HG03064 (cell line): ENCODE results near the gene CYSRT1.

Experiments
- ATAC-seq: cut with Tn5 transposase; IDR thresholded peaks from one replicate; pipeline ENCODE4 v1.9.1; 2021; ENCODE audit warnings: low read depth; ENCODE audit not compliant: unreplicated experiment

Gene CYSRT1

DNA sequence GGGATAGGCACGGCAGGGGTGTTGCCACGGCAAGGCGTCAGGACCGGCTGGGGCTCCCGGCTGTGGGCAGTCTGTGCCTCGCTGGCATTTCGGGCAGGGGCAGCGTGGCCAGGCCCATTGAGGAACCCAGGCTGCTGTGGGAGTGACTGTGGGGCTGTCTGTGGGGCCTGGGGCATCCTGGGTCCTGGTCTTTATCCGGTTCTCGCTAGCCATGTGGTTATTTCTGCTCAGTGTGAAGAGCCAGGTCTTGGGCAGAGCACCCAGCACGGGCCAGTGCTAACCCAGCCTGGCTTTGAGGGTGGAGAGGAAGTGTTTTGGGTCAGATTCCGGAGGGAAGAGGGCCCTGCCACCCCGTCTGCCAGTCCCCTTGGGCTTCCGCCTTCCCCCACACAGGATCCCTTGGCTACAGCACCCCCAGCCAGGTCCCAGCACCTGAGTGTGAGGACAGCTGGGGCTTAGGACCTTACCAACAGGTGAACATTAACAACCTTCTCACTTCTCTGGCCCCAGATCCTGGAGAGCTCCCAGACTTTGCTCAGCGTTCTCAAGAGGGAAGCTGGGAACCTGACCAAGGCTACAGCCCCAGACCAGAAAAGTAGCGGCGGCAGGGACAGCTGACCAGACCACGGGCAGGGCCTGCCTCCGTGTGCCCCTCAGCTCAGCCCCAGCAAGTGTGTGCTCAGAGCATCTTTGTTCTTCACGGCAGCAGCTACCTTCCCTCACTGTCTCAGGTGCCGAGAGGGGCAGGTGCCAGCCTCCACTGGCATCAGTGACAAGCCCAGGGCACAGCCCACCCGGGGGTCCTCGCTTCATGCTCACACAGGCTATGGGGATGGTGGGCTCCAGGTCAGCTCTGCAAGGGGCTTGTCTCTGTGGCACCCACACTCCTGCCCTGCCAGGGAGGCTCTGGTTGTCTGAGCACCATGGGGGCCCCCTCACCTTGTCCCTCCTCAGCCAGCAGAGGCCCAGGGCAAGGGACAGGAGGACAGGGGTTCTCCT is 35.4 kb upstream of the CYSRT1 start:
- no peak for ATAC-seq

- ATAC-seq: no peak
Observed at GRCh38 chr9:137190315-137190856, 34.6 kb upstream of the CYSRT1 start.

GRCh38 chr9:137191245-137191644 is 33.7 kb upstream of the CYSRT1 start:
- no peak for ATAC-seq

DNA sequence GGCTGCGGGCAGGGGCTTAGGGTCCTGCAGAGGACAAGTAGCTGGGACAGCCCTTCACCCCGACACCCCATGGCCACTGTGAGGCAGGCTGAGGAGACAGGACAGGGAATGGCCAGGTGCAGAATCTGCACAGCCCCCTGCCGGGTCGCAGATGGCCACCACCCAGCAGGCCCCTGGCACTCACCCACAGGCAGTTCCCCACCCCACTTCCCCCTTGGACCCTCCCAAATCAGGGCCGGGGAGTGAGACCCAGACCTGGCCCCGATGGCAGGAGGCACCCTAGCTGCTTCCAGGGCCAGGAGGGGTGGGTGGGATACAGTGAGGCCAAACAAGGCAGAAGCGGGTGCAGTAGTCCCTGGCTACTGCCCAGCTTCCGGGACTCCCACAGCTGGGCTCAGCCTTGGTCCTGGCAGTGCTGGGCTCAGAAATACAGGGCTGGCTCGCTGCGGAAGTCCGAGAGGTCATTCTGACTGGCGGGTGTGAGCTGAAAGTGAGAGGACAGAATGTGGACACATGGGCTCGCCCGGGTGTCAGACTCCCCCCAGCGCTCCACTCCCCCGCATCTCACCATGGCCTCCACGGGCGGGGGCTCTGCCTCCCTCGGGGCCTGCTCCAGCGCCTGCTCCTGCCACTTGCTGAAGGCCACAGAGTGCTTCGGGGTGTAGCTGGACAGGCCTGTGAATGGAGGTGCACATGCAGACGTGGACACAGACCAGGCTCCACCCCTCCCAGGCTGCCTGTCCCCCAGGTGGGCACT is 33.1 kb upstream of the CYSRT1 start:
- no peak for ATAC-seq

GRCh38 chr9:137192448-137192780 is 32.6 kb upstream of the CYSRT1 start:
- no peak for ATAC-seq

- ATAC-seq: no peak
Observed at GRCh38 chr9:137192859-137193258, 32.1 kb upstream of the CYSRT1 start.

GRCh38 chr9:137193771-137194170 is 31.2 kb upstream of the CYSRT1 start:
- ATAC-seq: no peak

DNA sequence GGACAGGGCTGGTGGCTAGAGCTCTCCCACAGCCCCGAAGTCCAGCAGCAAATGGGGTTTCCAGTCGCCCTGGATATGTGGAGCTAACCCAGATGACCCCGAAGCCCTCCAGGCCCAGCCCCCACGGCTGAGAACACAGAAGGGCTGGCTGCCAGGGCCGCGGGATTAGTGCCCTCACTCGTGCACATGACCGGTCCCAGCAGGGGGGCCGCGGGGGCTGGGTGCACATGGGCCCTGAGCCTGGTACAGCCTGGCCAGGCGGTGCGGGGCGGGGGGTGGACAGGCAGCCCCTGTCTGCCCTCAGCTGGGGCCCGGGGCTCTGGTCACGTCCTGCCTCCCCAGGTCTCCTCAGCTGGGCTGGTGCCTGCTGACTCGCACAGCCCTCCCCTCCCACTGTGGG is 30.6 kb upstream of the CYSRT1 start:
- no peak for ATAC-seq

- no peak for ATAC-seq
Observed at GRCh38 chr9:137194909-137195308, 30.1 kb upstream of the CYSRT1 start.

- ATAC-seq: no peak
Observed at GRCh38 chr9:137195525-137196220, 29.3 kb upstream of the CYSRT1 start.

DNA sequence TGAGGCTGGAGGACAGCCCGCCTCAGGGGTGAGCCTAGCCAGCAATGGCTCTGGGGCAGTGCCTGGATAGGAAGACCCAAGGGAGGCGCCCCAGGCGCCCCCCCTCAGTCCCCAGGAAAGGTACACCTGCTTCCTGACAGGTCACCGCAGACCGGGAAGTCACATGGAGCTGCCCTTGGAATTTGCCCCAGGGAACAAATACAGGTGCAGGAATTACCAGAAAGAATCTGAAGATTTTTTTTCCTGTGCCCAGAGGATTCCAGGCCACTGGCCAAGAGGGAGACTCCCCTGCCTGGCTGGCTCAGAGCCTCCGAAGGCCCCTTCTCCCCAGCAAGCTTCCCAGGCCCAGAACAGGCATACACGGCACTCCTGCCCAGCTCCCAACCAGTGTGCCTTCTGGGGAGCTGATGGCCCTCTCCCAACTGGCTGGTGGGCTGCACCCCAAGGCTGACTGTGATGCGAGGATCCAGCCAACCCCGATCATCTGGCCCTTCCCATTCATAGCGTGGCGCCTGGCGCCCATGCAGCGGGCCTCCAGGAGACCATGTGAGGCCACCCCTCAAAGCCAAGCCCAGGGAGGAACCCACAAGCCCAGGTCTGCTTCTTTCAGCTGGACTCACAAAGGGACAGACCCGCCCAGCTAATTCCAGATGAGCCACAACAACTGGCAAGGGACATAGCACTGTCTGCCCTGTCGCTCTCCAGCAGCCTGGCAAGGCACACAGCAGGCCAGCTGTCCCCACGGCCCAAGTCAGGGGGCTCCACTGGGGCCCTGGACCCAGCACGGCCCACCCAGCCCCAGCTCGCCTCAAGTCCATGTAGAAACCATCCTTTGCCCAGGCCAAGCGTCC is 26.7 kb upstream of the CYSRT1 start:
- no peak for ATAC-seq

DNA sequence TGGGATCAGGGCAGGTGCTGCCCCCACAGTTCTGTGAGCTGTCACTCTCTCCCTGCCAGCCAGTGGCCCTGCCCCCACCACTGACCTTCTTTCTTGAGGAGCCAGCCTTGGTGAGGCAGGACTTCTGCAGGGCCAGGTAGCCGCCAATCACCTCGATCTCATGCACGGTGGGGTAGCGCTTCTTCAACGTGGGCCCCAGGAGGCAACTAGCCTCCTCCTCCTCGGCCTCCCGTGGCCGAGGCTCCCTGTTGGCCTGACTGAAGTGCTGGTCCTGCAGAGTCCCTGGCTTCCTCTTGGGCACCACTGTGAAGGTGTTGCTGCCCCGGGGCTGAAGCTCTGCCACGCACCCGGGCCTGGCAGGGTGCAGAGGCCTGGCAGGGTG is 26.1 kb upstream of the CYSRT1 start:
- no peak for ATAC-seq

GRCh38 chr9:137199411-137200121 is 25.4 kb upstream of the CYSRT1 start:
- no peak for ATAC-seq

DNA sequence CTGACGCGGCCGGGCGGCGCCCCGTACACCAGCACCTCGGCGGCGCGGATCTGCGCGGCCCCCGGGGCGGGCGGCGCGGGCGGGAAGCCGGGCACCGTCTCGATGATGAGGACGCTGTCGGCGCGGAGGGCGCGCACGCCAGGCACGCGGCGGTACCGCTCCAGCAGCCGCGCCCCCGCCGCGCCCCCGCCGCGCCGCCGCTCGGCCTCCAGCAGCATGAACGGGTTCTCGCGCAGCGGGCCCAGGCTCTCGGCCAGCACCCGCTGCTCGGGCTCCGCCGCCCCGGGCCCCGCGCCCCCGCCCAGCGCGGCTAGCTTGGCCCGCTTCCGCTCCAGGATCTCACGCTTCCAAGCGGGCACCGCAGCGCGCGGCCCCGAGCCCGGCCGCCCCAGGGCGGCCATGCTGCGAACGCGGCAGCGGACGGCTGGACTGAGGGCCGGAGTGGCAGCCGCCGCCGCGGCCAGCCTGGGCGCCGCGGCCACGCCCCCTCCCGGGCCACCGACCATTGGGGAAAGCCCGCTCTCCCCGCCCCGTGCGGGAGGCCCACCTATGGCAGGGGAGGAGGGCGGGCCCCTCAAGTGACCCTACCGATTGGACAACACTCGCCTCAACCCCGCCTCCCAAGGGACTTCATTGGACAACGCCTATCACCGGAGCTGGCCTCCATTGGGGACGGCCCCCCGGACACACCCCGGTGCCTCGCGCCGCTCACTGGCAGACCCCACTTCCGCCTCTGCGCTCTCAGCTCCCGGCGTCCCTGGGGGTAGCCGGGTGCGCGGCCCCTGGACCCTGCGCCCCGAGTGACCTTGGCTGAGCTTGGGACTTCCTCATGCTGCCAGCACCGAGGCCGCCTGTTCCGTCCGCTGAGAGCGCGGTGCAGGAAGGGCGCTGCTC is 24.4 kb upstream of the CYSRT1 start, which contains the start of gene TPRN:
Gene TPRN (minus strand): TSS at position 431 of the 894 bp plus-strand sequence. CDS start 30 bp downstream, at position 401.
- peak; percentile 84 for ATAC-seq

- ATAC-seq: no peak
Observed at GRCh38 chr9:137201205-137201868, 23.6 kb upstream of the CYSRT1 start.

DNA sequence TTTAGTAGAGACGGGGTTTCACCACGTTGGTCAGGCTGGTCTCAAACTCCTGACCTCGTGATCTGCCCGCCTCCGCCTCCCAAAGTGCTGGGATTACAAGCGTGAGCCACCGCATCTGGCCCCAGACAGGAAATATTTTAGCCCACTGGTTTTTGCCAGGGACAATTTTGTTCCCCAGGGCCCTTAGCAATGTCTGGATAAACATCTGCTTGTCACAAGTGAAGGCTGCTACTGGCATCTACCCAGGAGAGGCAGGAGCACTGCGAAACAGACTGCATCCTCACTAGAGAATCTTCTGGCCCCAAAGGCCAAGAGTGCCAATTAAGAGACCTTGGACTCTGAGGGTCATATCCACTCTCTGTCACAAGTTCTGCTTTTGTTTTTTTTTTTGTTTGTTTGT is 22.0 kb upstream of the CYSRT1 start:
- ATAC-seq: no peak

- ATAC-seq: no peak
Observed at GRCh38 chr9:137204731-137205125, 20.2 kb upstream of the CYSRT1 start.
